IMR-90 (cell line): Measurements from ENCODE around the gene NCF2. TPM values are rescaled to one million over a fixed set of nuclear protein-coding genes. Genes with fewer than 3 reads are reported as not detected.

Source experiments
- ATAC-seq: fragments of 200-7000 bp; cut with Tn5 transposase; 2 replicates; pipeline ENCODE4 v1.9.1; 2020; ENCODE audit warnings: low read depth, mild to moderate bottlenecking, moderate library complexity
- BruUV-seq: library from RNA; stranded (reverse); fragments of 400-500 nt; replicated peaks from 2 replicates; lab custom pipeline; 2021; lab: Mats Ljungman, UMichigan
- CTCF ChIA-PET: fragments of 300-600 bp; formaldehyde crosslinking; extraction: SDS; loops from one replicate; lab custom pipeline; 2021; ENCODE audit warnings: antibody characterized with exemption; lab: Yijun Ruan, JAX
- POLR2A ChIA-PET: fragments of 300-600 bp; sonication (Branson Sonifier 250); formaldehyde crosslinking; loops from one replicate; lab custom pipeline; 2022; ENCODE audit warnings: antibody characterized with exemption; ENCODE audit not compliant: unreplicated experiment; lab: Charles Lee
- DNase-seq: peaks from one replicate; pipeline ENCODE4 v3.0.0; 2013
- H2AFZ ChIP-seq: replicated peaks from 2 replicates; pipeline ENCODE3; 2013; ENCODE audit warnings: low read length, mild to moderate bottlenecking; ENCODE audit not compliant: poor library complexity
- H2AK5ac ChIP-seq: 2 replicates; pipeline ENCODE4 v1.6.1; 2013; ENCODE audit warnings: low read depth, low read length, inconsistent platforms
- H2AK9ac ChIP-seq: replicated peaks from 2 replicates; pipeline ENCODE3; 2013; ENCODE audit warnings: mild to moderate bottlenecking, low read depth, low read length, moderate library complexity; ENCODE audit not compliant: poor library complexity
- H2BK120ac ChIP-seq: 2 replicates; pipeline ENCODE4 v1.6.1; 2013; ENCODE audit warnings: low read depth, low read length, inconsistent platforms
- H2BK15ac ChIP-seq: 3 replicates; pipeline ENCODE4 v1.6.1; 2013; ENCODE audit warnings: low read depth, low read length, inconsistent platforms
- H2BK20ac ChIP-seq: 2 replicates; pipeline ENCODE4 v1.6.1; 2013; ENCODE audit warnings: low read depth, mild to moderate bottlenecking, inconsistent platforms, low read length, moderate library complexity
- H2BK5ac ChIP-seq: 2 replicates; pipeline ENCODE4 v1.6.1; 2013; ENCODE audit warnings: mild to moderate bottlenecking, low read depth, low read length, inconsistent platforms; ENCODE audit not compliant: poor library complexity, severe bottlenecking
- H3K14ac ChIP-seq: replicated peaks from 2 replicates; pipeline ENCODE4 v1.6.1; 2013; ENCODE audit warnings: low read depth, low read length, inconsistent platforms
- H3K18ac ChIP-seq: 2 replicates; pipeline ENCODE4 v1.6.1; 2013; ENCODE audit warnings: low read depth, low read length, control low read depth
- H3K23ac ChIP-seq: 2 replicates; pipeline ENCODE4 v1.6.1; 2013; ENCODE audit warnings: low read depth, low read length, inconsistent platforms
- H3K27ac ChIP-seq: 2 replicates; pipeline ENCODE4 v1.5.1; 2013; ENCODE audit warnings: mild to moderate bottlenecking, control low read depth, low read length; ENCODE audit not compliant: insufficient read depth
- H3K27me3 ChIP-seq: 2 replicates; pipeline ENCODE4 v1.6.1; 2013; ENCODE audit warnings: low read length; ENCODE audit not compliant: control insufficient read depth, insufficient read depth
- H3K36me3 ChIP-seq: 2 replicates; pipeline ENCODE4 v1.6.1; 2013; ENCODE audit warnings: low read length, mixed read lengths; ENCODE audit not compliant: control insufficient read depth, insufficient read depth
- H3K4ac ChIP-seq: 2 replicates; pipeline ENCODE4 v1.6.1; 2013; ENCODE audit warnings: low read depth, low read length, inconsistent platforms
- H3K4me1 ChIP-seq: 2 replicates; pipeline ENCODE4 v1.6.1; 2013; ENCODE audit warnings: low read length, mixed read lengths; ENCODE audit not compliant: control insufficient read depth, insufficient read depth
- H3K4me2 ChIP-seq: 2 replicates; pipeline ENCODE4 v1.6.1; 2013; ENCODE audit warnings: low read depth, mild to moderate bottlenecking, control low read depth, low read length, moderate library complexity
- H3K4me3 ChIP-seq: 2 replicates; pipeline ENCODE4 v1.5.1; 2013; ENCODE audit warnings: low read depth, mild to moderate bottlenecking, control low read depth, low read length, moderate library complexity; ENCODE audit not compliant: insufficient read depth
- H3K56ac ChIP-seq: 2 replicates; pipeline ENCODE4 v1.6.1; 2013; ENCODE audit warnings: low read length, inconsistent platforms; ENCODE audit not compliant: insufficient read depth; ENCODE audit errors: extremely low read depth
- H3K79me1 ChIP-seq, 2 experiments: 2 replicates each; pipeline ENCODE4 v1.6.1; 2013; ENCODE audit warnings: low read length in 2 of 2, inconsistent platforms in 1 of 2, low read depth in 1 of 2
- H3K9ac ChIP-seq: 2 replicates; pipeline ENCODE4 v1.6.1; 2013; ENCODE audit warnings: low read depth, low read length, control low read depth
- H3K9me1 ChIP-seq: 2 replicates; pipeline ENCODE4 v1.6.1; 2013; ENCODE audit warnings: low read length, inconsistent platforms; ENCODE audit not compliant: insufficient read depth
- H3K9me3 ChIP-seq: 2 replicates; pipeline ENCODE4 v1.6.1; 2013; ENCODE audit warnings: low read length; ENCODE audit not compliant: control insufficient read depth, insufficient read depth
- H4K20me1 ChIP-seq: 2 replicates; pipeline ENCODE4 v1.6.1; 2013; ENCODE audit warnings: low read length, inconsistent platforms; ENCODE audit not compliant: insufficient read depth
- H4K5ac ChIP-seq: 2 replicates; pipeline ENCODE4 v1.6.1; 2013; ENCODE audit warnings: mild to moderate bottlenecking, low read depth, low read length, control low read depth
- H4K8ac ChIP-seq, 2 experiments: 2 replicates each; pipeline ENCODE4 v1.6.1; 2013; ENCODE audit warnings: low read depth in 2 of 2, low read length in 2 of 2, control low read depth in 1 of 2, inconsistent platforms in 1 of 2
- H4K91ac ChIP-seq: 2 replicates; pipeline ENCODE4 v1.6.1; 2013; ENCODE audit warnings: low read depth, low read length, inconsistent platforms; ENCODE audit not compliant: insufficient read depth
- BHLHE40 ChIP-seq: fragments of 150-350 bp; IDR thresholded peaks from 2 replicates; pipeline ENCODE4 v1.6.1; 2016; ENCODE audit warnings: mild to moderate bottlenecking, low read depth, low read length
- CEBPB ChIP-seq: IDR thresholded peaks from 2 replicates; pipeline ENCODE4 v1.6.1; 2012; ENCODE audit warnings: low read depth, low read length, improper control_type of control experiment
- CHD1 ChIP-seq: IDR thresholded peaks from 2 replicates; pipeline ENCODE4 v1.6.1; 2012; ENCODE audit warnings: low read depth, low read length, improper control_type of control experiment
- CTCF ChIP-seq: conservative IDR thresholded peaks from 2 replicates; pipeline ENCODE4 v1.5.1; 2012; ENCODE audit warnings: mild to moderate bottlenecking, low read depth, low read length, improper control_type of control experiment
- ELK1 ChIP-seq: fragments of 150-350 bp; IDR thresholded peaks from 2 replicates; pipeline ENCODE4 v1.6.1; 2016; ENCODE audit warnings: low read depth, mild to moderate bottlenecking, low read length, moderate library complexity, borderline replicate concordance
- FOS ChIP-seq: fragments of 150-350 bp; IDR thresholded peaks from 2 replicates; pipeline ENCODE4 v1.6.1; 2016; ENCODE audit warnings: low read depth, low read length
- MAFK ChIP-seq: IDR thresholded peaks from 2 replicates; pipeline ENCODE4 v1.6.1; 2012; ENCODE audit warnings: low read depth, low read length, improper control_type of control experiment
- MAZ ChIP-seq: IDR thresholded peaks from 2 replicates; pipeline ENCODE4 v1.6.1; 2012; ENCODE audit warnings: low read depth, mild to moderate bottlenecking, low read length, improper control_type of control experiment, moderate library complexity, borderline replicate concordance
- MXI1 ChIP-seq: IDR thresholded peaks from 2 replicates; pipeline ENCODE4 v1.6.1; 2012; ENCODE audit warnings: low read depth, mild to moderate bottlenecking, low read length, moderate library complexity, borderline replicate concordance
- NFE2L2 ChIP-seq: fragments of 150-350 bp; IDR thresholded peaks from 2 replicates; pipeline ENCODE4 v1.6.1; 2016; ENCODE audit warnings: low read depth, mild to moderate bottlenecking, low read length
- POLR2A ChIP-seq: IDR thresholded peaks from 2 replicates; pipeline ENCODE4 v1.6.1; 2012; ENCODE audit warnings: mild to moderate bottlenecking, low read depth, low read length
- RAD21 ChIP-seq: IDR thresholded peaks from 2 replicates; pipeline ENCODE4 v1.6.1; 2012; ENCODE audit warnings: low read length, improper control_type of control experiment
- RCOR1 ChIP-seq: IDR thresholded peaks from 2 replicates; pipeline ENCODE4 v1.6.1; 2012; ENCODE audit warnings: mild to moderate bottlenecking, low read length, improper control_type of control experiment; ENCODE audit not compliant: insufficient replicate concordance
- RFX5 ChIP-seq: IDR thresholded peaks from 2 replicates; pipeline ENCODE4 v1.8.0; 2012; ENCODE audit warnings: low read depth, mild to moderate bottlenecking, low read length, moderate library complexity
- SMC3 ChIP-seq: fragments of 150-350 bp; IDR thresholded peaks from 2 replicates; pipeline ENCODE4 v1.6.1; 2016; ENCODE audit warnings: low read depth, mild to moderate bottlenecking, antibody characterized with exemption, low read length, moderate library complexity
- WGBS, 2 experiments: methylation state at CpG; one replicate each; pipeline versions ENCODE4 v1.1.5 to v1.1.7; 2013; ENCODE audit warnings: missing lambda C conversion rate in 2 of 2; ENCODE audit not compliant: insufficient read length in 1 of 2; ENCODE audit errors: extremely low coverage in 2 of 2; 5-methylcytosine and 5-hydroxymethylcytosine counted together
- dilution Hi-C: fragments of 300-500 bp; cut with HindIII; formaldehyde crosslinking; loops from one replicate; pipeline ENCODE4 v1.14.3; 2018; ENCODE audit warnings: low sequenced_read_pairs; ENCODE audit not compliant: unreplicated experiment
- in situ Hi-C: fragments of 300-500 bp; cut with MboI; formaldehyde crosslinking; loops from 3 replicates; pipeline ENCODE4 v1.14.3; 2019; ENCODE audit warnings: low sequenced_read_pairs, inconsistent platforms, mixed read lengths
- intact Hi-C: fragments of 100-400 bp; cut with micrococcal nuclease; formaldehyde crosslinking; loops from 2 replicates; pipeline ENCODE4 v1.10.0; 2022
- polyA plus RNA-seq, 3 experiments: library from polyadenylated mRNA; depleted of rRNA; stranded (reverse); fragments of >200 nt; gene quantifications; 2 replicates each; pipeline ENCODE4 v1.2.3, GENCODE V29; 2012; ENCODE audit warnings: low replicate concordance in 1 of 3
- total RNA-seq: library from RNA; depleted of rRNA; stranded (reverse); fragments of >200 nt; gene quantifications from 2 replicates; pipeline ENCODE4 v1.2.3, GENCODE V29; 2012
- TF ChIP-seq, protein P1 (sequence below): fragments of 150-350 bp; IDR thresholded peaks from 2 replicates; pipeline ENCODE4 v1.6.1; 2017; ENCODE audit warnings: mild to moderate bottlenecking, antibody characterized with exemption, low read length, low read depth

Gene NCF2
- total and polyA plus RNA-seq, 2 of the 4 experiments (the other 2 are of a cell fraction): 3.2 to 4.2 TPM

GRCh38 chr1:183576537-183576936, 13.7 kb downstream of the NCF2 start:
- no peak overlapping the region for H2AK9ac ChIP-seq
- no peak overlapping the region for H3K4me2 ChIP-seq
- no peak overlapping the region for H2BK120ac ChIP-seq
- TF ChIP-seq RCOR1 (no peak), CEBPB (no peak), SMC3 (no peak), ELK1 (no peak), CTCF (no peak), BHLHE40 (no peak), NFE2L2 (no peak), POLR2A (no peak), RFX5 (no peak), RAD21 (no peak), MAFK (no peak), MXI1 (no peak), CHD1 (no peak), FOS (no peak), MAZ (no peak)
- TF ChIP-seq, protein P1, sequence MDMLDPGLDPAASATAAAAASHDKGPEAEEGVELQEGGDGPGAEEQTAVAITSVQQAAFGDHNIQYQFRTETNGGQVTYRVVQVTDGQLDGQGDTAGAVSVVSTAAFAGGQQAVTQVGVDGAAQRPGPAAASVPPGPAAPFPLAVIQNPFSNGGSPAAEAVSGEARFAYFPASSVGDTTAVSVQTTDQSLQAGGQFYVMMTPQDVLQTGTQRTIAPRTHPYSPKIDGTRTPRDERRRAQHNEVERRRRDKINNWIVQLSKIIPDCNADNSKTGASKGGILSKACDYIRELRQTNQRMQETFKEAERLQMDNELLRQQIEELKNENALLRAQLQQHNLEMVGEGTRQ: no peak
- no peak overlapping the region for H2BK5ac ChIP-seq
- DNase-seq (no peak), ATAC-seq (no peak)
- H3K4me3 ChIP-seq: no peak overlapping the region
- no peak overlapping the region for H3K4ac ChIP-seq
- H2AK5ac ChIP-seq: no peak overlapping the region
- no peaks in the 10 kb centered on the region for H4K20me1 ChIP-seq
- ChIA-PET POLR2A (no interaction called here), CTCF (no interaction called here)
- intact Hi-C loops: no loop called here
- no peak overlapping the region for H3K18ac ChIP-seq
- H3K27me3 ChIP-seq: peaks cover 6% of the 10 kb centered on the region
- H4K5ac ChIP-seq: no peak overlapping the region
- no peak overlapping the region for H2AFZ ChIP-seq
- no peak overlapping the region for H2BK15ac ChIP-seq
- no peak overlapping the region for H4K91ac ChIP-seq
- in situ Hi-C loops: no loop called here
- no peak overlapping the region for H3K27ac ChIP-seq
- no peaks in the 10 kb centered on the region for H3K79me1 ChIP-seq
- WGBS, 2 experiments: 83% methylated on average over 1 of the region's 8 CpGs; no CpG with 5 or more reads in 1 of the 2 experiments
- dilution Hi-C loops: no loop called here
- no peaks in the 10 kb centered on the region for H3K9me3 ChIP-seq
- H3K36me3 ChIP-seq: no peaks in the 10 kb centered on the region
- H3K14ac ChIP-seq: no peak overlapping the region
- no peak overlapping the region for H3K56ac ChIP-seq
- no peak overlapping the region for H3K9ac ChIP-seq
- H2BK20ac ChIP-seq: no peak overlapping the region
- no peak overlapping the region for H3K23ac ChIP-seq
- H4K8ac ChIP-seq: no peak overlapping the region
- BruUV-seq: no TSS peak
- no peaks in the 10 kb centered on the region for H3K9me1 ChIP-seq
- H3K4me1 ChIP-seq: no peaks in the 10 kb centered on the region
